Tibial nerve (tissue), 3 donors: ENCODE data around the gene PDE4DIP.
"Not testable (repeated sequence)": the region's sequence is repeated elsewhere in the genome, so short reads cannot be mapped to it uniquely, and the experiment has no call there.

ENCODE experiments used
- POLR2A ChIP-seq, 2 donors: fragments of 450-650 bp; IDR thresholded peaks; one replicate each; pipeline ENCODE4 v1.6.1; 2017; ENCODE audit warnings: antibody characterized with exemption in 2 of 2, mild to moderate bottlenecking in 2 of 2, moderate library complexity in 2 of 2
- TF ChIP-seq, protein P1 (sequence below), 5 experiments: fragments of 200-600 bp in 3 of 5; fragments of 450-650 bp in 2 of 5; sonication (generic) in 3 of 5; IDR thresholded peaks; one replicate each; pipeline ENCODE4 v1.5.1; 2016 to 2019; ENCODE audit warnings: antibody characterized with exemption in 5 of 5, mild to moderate bottlenecking in 3 of 5, moderate library complexity in 2 of 5

DNA sequence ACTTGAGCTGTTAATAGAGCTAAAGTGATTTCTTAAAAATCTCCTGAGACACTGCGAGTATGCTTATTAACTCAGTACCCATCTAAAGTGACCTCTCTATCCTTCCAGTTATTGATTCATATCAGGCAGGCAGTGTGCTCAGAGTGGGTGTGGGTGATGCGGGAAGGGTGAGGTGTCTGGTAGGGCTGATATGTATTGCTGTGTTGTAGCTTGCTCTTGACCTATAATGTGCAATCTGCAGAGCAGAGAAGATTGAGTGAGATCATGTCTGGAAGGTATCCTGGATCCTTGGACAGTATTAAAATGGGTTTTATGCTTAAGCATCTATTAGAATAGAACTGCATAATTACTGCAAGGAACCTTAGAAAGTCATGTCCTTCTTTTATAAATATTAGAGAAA, 15.8 kb downstream of the PDE4DIP start:
- TF ChIP-seq, protein P1, sequence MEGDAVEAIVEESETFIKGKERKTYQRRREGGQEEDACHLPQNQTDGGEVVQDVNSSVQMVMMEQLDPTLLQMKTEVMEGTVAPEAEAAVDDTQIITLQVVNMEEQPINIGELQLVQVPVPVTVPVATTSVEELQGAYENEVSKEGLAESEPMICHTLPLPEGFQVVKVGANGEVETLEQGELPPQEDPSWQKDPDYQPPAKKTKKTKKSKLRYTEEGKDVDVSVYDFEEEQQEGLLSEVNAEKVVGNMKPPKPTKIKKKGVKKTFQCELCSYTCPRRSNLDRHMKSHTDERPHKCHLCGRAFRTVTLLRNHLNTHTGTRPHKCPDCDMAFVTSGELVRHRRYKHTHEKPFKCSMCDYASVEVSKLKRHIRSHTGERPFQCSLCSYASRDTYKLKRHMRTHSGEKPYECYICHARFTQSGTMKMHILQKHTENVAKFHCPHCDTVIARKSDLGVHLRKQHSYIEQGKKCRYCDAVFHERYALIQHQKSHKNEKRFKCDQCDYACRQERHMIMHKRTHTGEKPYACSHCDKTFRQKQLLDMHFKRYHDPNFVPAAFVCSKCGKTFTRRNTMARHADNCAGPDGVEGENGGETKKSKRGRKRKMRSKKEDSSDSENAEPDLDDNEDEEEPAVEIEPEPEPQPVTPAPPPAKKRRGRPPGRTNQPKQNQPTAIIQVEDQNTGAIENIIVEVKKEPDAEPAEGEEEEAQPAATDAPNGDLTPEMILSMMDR (IDR thresholded peaks at IDR 0.05): not testable (repeated sequence)
- TF ChIP-seq POLR2A (IDR thresholded peaks at IDR 0.05): not testable (repeated sequence)
